Coronary artery (tissue), 2 donors: ENCODE data around the gene OR5B2.

Source experiments
- DNase-seq: peaks from one replicate; pipeline ENCODE4 v3.0.0-alpha.2; 2017; ENCODE audit warnings: low spot score
- H3K27ac ChIP-seq, 2 donors: fragments of 200-600 bp; sonication (generic); one replicate each; pipeline ENCODE4 v1.5.1; 2016 to 2019
- H3K4me3 ChIP-seq: fragments of 200-600 bp; sonication (generic); 2 replicates; pipeline ENCODE4 v1.5.1; 2016; ENCODE audit warnings: mild to moderate bottlenecking, moderate library complexity
- CTCF ChIP-seq: fragments of 200-600 bp; sonication (generic); IDR thresholded peaks from one replicate; pipeline ENCODE4 v1.5.1; 2019; ENCODE audit warnings: antibody characterized with exemption

Gene OR5B2

GRCh38 chr11:58395581-58395980, 32.3 kb downstream of the OR5B2 start:
- Histone ChIP-seq H3K4me3 (no peak overlapping the region), H3K27ac (no peak overlapping the region)
- DNase-seq = no peak
- TF ChIP-seq CTCF = no peak

- no peak overlapping the region for H3K27ac ChIP-seq
- TF ChIP-seq CTCF = no peak
- no peak for DNase-seq
- H3K4me3 ChIP-seq = no peak overlapping the region
Observed at GRCh38 chr11:58394195-58394594, 33.7 kb downstream of the OR5B2 start.

GRCh38 chr11:58392746-58393145, 35.2 kb downstream of the OR5B2 start:
- Histone ChIP-seq H3K27ac (no peak overlapping the region), H3K4me3 (no peak overlapping the region)
- TF ChIP-seq CTCF = no peak
- DNase-seq = no peak

GRCh38 chr11:58391879-58392278, 36.0 kb downstream of the OR5B2 start:
- TF ChIP-seq CTCF = no peak
- DNase-seq = no peak
- no peak overlapping the region for H3K27ac ChIP-seq
- no peak overlapping the region for H3K4me3 ChIP-seq

- no peak overlapping the region for H3K27ac ChIP-seq
- TF ChIP-seq CTCF = no peak
- H3K4me3 ChIP-seq = no peak overlapping the region
- DNase-seq = no peak
Observed at GRCh38 chr11:58390551-58391063, 37.3 kb downstream of the OR5B2 start.
